PFSK-1 (cell line): ENCODE results near the gene ZBTB39.

Source experiments
- FOXP2 ChIP-seq: optimal IDR thresholded peaks from 2 replicates; pipeline ENCODE3; 2011; ENCODE audit warnings: borderline replicate concordance, control low read depth, inconsistent platforms; ENCODE audit not compliant: insufficient read depth; ENCODE audit errors: extremely low read length, extremely low read depth
- POLR2AphosphoS5 ChIP-seq: IDR thresholded peaks from 2 replicates; pipeline ENCODE4 v1.6.1; 2012; ENCODE audit warnings: low read depth, mild to moderate bottlenecking, control low read depth, low read length, moderate library complexity
- SIN3A ChIP-seq: IDR thresholded peaks from 2 replicates; pipeline ENCODE4 v1.6.1; 2012; ENCODE audit warnings: mild to moderate bottlenecking, low read length, moderate library complexity, borderline replicate concordance; ENCODE audit not compliant: insufficient read depth
- TAF1 ChIP-seq: IDR thresholded peaks from 2 replicates; pipeline ENCODE4 v1.6.1; 2012; ENCODE audit warnings: low read length, control low read depth, borderline replicate concordance; ENCODE audit not compliant: insufficient read depth
- TF ChIP-seq, protein P1 (sequence below), 2 experiments: IDR thresholded peaks; 2 replicates each; pipeline versions ENCODE4 v1.6.1 to v1.8.0; 2011 to 2012; ENCODE audit warnings: low read depth in 2 of 2, low read length in 2 of 2, control low read depth in 1 of 2, inconsistent platforms in 1 of 2, mild to moderate bottlenecking in 1 of 2, moderate library complexity in 1 of 2; ENCODE audit not compliant: insufficient read depth in 1 of 2

DNA sequence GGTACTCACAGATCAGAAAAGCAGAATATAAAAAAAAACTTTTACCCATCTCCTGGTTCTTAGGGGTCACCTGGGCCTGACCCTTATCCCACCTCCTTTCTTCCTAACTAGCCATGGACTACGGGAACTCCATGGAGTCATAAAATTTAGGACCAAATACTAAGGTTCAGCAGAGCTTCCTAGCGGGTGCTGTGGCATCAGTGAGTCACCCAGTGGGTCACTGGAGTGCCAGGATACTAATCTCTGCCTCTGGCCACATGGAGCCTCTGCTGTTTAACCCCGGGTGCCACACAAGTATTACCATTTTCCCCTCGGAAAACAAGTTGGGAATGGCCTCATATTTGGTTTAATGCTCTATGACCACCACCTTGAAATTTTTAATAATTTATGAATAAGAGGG, 6.9 kb downstream of the ZBTB39 start:
- TF ChIP-seq, protein P1, sequence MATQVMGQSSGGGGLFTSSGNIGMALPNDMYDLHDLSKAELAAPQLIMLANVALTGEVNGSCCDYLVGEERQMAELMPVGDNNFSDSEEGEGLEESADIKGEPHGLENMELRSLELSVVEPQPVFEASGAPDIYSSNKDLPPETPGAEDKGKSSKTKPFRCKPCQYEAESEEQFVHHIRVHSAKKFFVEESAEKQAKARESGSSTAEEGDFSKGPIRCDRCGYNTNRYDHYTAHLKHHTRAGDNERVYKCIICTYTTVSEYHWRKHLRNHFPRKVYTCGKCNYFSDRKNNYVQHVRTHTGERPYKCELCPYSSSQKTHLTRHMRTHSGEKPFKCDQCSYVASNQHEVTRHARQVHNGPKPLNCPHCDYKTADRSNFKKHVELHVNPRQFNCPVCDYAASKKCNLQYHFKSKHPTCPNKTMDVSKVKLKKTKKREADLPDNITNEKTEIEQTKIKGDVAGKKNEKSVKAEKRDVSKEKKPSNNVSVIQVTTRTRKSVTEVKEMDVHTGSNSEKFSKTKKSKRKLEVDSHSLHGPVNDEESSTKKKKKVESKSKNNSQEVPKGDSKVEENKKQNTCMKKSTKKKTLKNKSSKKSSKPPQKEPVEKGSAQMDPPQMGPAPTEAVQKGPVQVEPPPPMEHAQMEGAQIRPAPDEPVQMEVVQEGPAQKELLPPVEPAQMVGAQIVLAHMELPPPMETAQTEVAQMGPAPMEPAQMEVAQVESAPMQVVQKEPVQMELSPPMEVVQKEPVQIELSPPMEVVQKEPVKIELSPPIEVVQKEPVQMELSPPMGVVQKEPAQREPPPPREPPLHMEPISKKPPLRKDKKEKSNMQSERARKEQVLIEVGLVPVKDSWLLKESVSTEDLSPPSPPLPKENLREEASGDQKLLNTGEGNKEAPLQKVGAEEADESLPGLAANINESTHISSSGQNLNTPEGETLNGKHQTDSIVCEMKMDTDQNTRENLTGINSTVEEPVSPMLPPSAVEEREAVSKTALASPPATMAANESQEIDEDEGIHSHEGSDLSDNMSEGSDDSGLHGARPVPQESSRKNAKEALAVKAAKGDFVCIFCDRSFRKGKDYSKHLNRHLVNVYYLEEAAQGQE (IDR thresholded peaks at IDR 0.05; ENCODE audit: insufficient read depth in 1 of 2, low read depth in 2 of 2, low read length in 2 of 2), result no peak
- TF ChIP-seq POLR2AphosphoS5, result no peak
- TF ChIP-seq TAF1, result no peak
- TF ChIP-seq SIN3A, result no peak
- TF ChIP-seq FOXP2, result no peak
